Measurements from ENCODE around the gene QSOX2. TPM values are rescaled to one million over a fixed set of nuclear protein-coding genes. Genes with fewer than 3 reads are reported as not detected.

Gene QSOX2
- total RNA-seq, 8 experiments from 2014 or later, result 10.3 to 17.8 (median 15.1) TPM

DNA sequence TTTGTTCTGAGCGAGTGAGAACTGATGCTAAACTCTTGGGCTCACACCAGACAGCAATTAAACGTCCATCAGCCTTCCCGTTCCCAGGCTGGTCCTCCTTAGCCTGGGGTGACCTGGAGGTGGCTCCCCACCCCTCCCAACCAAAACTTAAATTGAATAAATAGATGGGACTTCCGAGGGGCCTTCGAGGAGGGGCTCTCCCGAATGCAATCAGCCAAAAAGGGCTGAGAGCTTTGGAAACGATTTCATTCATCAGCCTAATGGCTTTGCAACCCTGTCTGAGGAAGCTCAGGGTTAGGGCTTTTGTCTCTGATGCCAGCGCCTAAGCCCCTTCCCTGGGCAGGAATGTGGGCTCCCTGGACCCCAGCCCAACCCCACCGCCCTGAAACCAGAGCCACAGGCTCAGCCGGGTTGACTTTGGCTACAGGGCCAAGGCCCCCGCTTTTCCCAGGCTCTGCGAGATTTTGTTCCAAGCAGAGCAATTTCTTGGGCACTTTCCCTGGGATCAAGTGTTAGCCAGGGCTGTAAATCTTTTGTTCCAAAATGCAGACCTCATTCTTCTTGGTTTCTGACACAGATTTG, 69.9 kb downstream of the QSOX2 start:
- peak in 5 of 8 experiments; percentile 4 to 30 (median 16) for ATAC-seq (replicated peaks in 6 of 8)
- Histone ChIP-seq H3K4me1 (replicated peaks in 1 of 2) (peaks cover 49 to 56% of the 10 kb centered on the region in 2 donors), H3K4me3 (no peak overlapping the region), H3K27ac (no peak overlapping the region)
- in situ Hi-C loops (cut with MboI; ENCODE audit: low pct_unique_long_range_greater_than_20kb in 2 of 9, low sequenced_read_pairs in 9 of 9, unreplicated experiment in 9 of 9), result no loop called here
- 12 to 67% (median 28%) methylated on average over 1 to 7 of the region's 12 CpGs; no CpG with 5 or more reads in 3 of the 10 experiments for WGBS, 10 experiments

DNA sequence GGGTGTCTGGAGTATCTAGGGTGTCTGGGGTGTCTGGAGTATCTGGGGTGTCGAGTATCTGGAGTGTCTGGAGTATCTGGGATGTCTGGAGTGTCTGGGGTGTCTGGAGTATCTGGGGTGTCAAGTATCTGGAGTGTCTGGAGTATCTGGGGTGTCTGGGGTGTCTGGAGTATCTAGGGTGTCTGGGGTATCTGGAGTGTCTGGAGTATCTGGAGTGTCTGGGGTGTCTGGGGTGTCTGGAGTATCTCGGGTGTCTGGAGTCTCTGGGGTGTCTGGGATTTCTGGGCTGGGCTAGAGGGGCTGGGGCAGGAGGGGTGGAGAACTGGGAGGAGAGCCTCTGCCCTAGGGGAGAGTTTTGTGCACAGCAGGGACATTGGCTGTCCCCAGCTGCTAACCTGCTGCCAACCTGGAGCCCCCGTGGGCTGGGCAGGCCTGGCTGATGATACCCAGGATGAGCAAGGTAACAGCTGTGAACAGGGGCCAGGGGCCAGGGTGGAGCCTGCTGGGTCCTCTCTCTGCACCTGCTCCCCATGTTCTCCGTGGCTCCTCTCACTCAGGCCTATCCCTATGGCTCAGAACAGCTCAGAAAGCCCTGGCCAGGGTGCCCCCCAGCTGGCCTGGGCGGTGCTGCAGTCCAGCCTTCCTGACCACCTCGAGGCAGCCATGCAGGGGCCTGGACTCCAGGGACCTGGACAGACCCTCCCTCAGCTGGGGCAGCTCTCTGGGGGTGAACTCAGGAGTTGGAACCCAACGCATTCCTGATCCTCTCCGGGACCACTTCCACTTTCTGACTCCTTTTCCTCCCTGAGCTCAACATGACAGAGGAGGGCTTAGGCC, 70.6 kb downstream of the QSOX2 start:
- WGBS, 10 experiments, result 34 to 70% (median 40%) methylated on average over 1 to 3 of the region's 8 CpGs; no CpG with 5 or more reads in 7 of the 10 experiments

DNA sequence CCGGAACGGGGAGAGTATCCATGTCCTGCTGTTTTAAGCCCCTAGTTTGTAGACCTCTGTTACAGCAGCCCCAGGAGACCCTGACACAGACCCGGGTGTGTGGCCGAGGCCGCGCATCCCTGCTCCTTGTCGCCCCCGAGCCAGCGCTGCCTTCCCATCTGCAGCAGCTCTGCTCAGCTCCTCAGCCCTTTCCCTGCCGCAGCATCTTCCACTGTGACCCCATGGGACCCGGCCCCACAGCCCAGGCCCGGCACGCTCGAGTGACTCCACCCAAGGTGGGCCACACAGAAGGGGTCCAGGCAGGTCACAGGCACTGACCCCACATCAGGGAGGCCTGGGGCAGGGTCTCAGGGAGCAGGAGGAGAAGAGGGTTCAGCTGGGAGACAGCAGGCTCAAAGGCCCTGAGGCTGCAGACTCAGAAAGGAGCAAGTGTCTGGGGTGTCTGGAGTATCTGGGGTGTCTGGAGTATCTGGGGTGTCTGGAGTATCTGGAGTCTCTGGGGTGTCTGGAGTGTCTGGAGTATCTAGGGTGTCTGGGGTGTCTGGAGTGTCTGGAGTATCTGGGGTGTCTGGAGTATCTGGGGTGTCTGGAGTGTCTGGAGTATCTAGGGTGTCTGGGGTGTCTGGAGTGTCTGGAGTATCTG, 71.8 kb downstream of the QSOX2 start:
- no peak for ATAC-seq (replicated peaks in 6 of 8)
- Histone ChIP-seq H3K4me1 (replicated peaks in 1 of 2) (peaks cover 50 to 54% of the 10 kb centered on the region in 2 donors), H3K4me3 (no peak overlapping the region), H3K27ac (no peak overlapping the region)
- in situ Hi-C loops (cut with MboI; ENCODE audit: low pct_unique_long_range_greater_than_20kb in 2 of 9, low sequenced_read_pairs in 9 of 9, unreplicated experiment in 9 of 9), result loop anchor here in 3 of 9 experiments (25.0 kb wide), 1 partner anchor 89 kb away; no protein-coding TSS in a partner anchor
- 60 to 100% (median 75%) methylated on average over 1 to 5 of the region's 14 CpGs; no CpG with 5 or more reads in 6 of the 10 experiments for WGBS, 10 experiments

More for the DNA sequence above, 70.6 kb downstream of the QSOX2 start:
- in situ Hi-C loops (cut with MboI; ENCODE audit: low pct_unique_long_range_greater_than_20kb in 2 of 9, low sequenced_read_pairs in 9 of 9, unreplicated experiment in 9 of 9), result loop anchor here in 3 of 9 experiments (25.0 kb wide), 1 partner anchor 87 kb away; no protein-coding TSS in a partner anchor
- Histone ChIP-seq H3K4me3 (no peak overlapping the region), H3K27ac (no peak overlapping the region), H3K4me1 (replicated peaks in 1 of 2) (peaks cover 51 to 54% of the 10 kb centered on the region in 2 donors)
- peak in 5 of 8 experiments; percentile 40 to 71 (median 61) for ATAC-seq (replicated peaks in 6 of 8)

DNA sequence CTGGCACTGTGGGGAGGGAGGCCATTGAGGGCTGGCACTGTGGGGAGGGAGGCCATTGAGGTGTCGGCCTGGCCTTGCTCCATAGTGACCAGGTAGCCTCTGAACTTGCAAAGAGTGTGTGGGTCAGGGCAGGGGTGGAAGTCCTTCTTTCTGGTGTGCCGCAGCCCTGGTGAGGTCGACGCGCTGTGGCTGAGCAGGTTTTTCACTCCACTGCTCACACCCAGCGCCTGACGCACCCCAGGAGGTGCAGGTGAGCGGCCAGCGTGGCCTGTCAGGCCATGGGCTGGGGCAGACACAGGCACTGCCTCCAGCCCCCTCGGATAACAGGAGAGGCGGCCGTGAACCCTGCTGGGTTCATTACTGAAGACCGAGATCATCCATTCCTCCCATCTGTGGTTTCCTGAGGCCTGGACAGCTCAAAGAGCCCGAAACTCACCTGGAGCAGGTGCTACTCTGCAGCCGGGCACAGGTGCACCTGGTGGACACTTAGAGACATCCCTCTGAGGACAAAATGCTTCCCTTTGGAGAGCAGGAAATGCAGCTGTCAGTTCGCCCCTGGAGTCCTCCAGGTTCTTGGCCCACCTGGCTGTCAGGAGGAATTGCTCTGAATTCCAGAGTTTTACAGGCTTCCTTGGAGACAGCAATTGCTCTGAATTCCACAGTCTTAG, 73.1 kb downstream of the QSOX2 start:
- Histone ChIP-seq H3K4me3 (no peak overlapping the region), H3K27ac (no peak overlapping the region), H3K4me1 (replicated peaks in 1 of 2) (peaks cover 44 to 51% of the 10 kb centered on the region in 2 donors)
- in situ Hi-C loops (cut with MboI; ENCODE audit: low pct_unique_long_range_greater_than_20kb in 2 of 9, low sequenced_read_pairs in 9 of 9, unreplicated experiment in 9 of 9), result loop anchor here in 3 of 9 experiments (25.0 kb wide), 1 partner anchor 90 kb away; no protein-coding TSS in a partner anchor
- ATAC-seq (replicated peaks in 6 of 8), result no peak
- 90 to 100% methylated on average over 2 of the region's 16 CpGs; no CpG with 5 or more reads in 8 of the 10 experiments for WGBS, 10 experiments

DNA sequence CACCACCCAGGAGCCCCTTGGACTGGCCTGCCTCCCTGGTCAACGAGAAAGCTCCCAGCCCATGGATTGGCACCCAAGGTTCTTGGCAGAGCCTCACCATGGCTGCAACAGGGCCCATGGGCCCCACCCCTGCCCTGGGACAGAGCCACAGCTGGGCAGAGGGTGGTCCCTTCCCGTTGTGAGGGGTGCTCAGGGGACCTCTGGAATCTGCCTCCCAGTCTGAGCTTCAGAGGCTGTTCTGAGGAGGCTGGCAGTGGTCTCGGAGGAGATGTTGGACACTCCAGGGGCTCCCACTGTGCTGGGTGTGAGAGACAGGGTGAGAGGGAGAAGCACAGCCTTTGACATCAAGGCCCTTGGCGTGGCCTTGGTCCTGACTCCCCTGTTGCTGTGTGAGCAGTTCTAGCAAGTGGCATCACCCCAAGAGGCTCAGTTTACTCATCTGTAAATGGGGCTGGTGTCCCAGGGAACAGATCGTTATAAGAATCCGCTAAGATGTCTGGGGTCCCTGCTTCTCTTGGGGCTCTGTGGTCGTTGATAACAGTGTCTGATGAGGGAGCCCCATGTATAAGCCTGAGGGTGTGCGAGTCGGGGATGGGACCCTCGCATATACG, 73.7 kb downstream of the QSOX2 start:
- in situ Hi-C loops (cut with MboI; ENCODE audit: low pct_unique_long_range_greater_than_20kb in 2 of 9, low sequenced_read_pairs in 9 of 9, unreplicated experiment in 9 of 9), result loop anchor here in 3 of 9 experiments (25.0 kb wide), 1 partner anchor 90 kb away; no protein-coding TSS in a partner anchor
- no peak overlapping the region for H3K4me3 ChIP-seq
- H3K27ac ChIP-seq, result no peak overlapping the region
- peak in 2 of 8 experiments; percentile 12 to 44 for ATAC-seq (replicated peaks in 6 of 8)
- WGBS, 10 experiments, result 0 to 100% (median 60%) methylated on average over 1 to 3 of the region's 11 CpGs; no CpG with 5 or more reads in 3 of the 10 experiments
- peaks cover 38 to 45% of the 10 kb centered on the region in 2 donors for H3K4me1 ChIP-seq (replicated peaks in 1 of 2)

DNA sequence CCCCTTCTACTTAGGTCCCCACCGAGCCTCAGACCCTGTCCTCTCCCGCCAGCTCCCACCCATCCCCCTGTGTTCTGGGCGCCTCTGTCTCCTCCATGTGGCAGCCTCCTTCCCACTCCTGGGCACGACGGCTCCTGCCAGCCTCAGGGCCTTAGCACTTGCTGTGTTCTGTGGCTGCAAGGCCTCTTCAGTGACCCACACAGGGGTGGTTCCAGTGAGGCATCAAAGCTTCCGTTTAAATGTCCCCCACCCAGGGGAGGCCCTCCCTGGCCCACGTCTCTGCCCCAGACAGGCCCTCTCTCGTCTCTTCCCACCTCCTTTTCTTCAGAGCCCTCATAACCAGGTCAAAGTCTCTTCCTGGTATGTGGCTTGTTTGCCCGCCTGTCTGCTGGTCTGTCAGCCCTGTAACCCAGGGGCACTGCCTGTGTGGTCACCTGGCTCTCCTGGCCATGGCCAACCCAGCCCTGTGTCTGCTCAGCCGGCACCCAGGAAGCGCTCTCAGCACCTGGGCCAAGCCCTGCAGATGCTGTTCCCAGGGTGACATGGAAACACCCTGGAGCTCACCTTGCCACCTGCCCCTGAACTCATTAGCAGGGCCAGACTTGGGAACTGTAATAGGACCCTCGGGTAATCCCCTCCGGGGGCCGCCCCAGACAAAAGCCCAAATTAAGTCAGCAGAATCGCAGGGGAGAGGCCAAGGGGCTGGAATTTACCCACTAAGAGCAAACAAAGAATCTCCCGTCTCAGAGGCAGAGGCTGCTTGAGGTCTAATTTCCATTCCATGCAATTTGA, 74.4 kb downstream of the QSOX2 start:
- H3K4me1 ChIP-seq (replicated peaks in 1 of 2), result peaks cover 37 to 43% of the 10 kb centered on the region in 2 donors
- 9 to 83% (median 20%) methylated on average over 2 to 5 of the region's 16 CpGs; no CpG with 5 or more reads in 5 of the 10 experiments for WGBS, 10 experiments
- in situ Hi-C loops (cut with MboI; ENCODE audit: low pct_unique_long_range_greater_than_20kb in 2 of 9, low sequenced_read_pairs in 9 of 9, unreplicated experiment in 9 of 9), result loop anchor here in 3 of 9 experiments (25.0 kb wide), 1 partner anchor 91 kb away; no protein-coding TSS in a partner anchor
- no peak overlapping the region for H3K27ac ChIP-seq
- no peak overlapping the region for H3K4me3 ChIP-seq
- peak in 3 of 8 experiments; percentile 34 to 82 (median 64) for ATAC-seq (replicated peaks in 6 of 8)

DNA sequence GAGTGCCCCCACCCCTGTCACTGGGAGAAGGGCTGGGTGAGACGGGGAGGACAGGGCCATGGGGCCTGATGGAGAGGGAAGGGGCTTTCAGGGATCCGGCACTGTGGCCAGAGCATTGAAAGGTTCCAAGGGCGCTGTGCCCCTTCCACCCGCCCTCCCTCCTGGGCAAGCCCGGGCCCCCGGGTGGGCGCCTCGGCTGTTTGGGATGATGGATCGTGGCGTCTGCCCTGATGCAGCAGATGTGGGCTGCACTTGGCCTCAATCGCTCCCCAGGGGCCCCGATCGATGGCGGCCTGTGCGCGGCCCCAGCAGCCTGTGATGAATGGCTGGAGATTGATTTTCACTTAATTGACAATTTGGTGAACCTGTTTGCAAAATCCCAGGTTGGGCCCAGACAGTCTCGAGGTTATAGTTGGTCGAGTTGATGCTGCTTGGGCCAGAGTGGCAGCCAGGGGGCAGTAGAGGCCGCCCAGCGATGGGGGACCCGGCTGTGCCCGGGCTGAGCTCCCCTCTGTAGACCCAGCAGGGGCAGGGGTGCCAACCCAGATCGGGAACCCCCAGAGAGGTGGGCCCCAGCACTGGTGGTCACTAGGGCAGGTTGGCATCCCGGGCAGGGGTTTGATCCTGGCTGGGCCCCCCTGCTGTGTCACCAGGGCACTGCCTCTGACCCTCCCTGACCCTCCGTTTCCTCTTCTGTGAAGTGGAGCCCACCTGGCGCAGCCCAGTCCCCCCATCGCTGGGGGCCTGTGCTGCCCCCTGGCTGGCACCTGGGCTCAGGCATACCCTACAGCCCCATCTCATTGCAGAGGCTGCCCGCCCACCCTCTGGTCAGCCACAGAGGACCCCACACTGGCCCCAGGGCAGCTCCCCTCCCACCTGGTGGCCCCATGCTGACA, 75.4 kb downstream of the QSOX2 start:
- peak; percentile 71 to 88 (median 76) for ATAC-seq (replicated peaks in 6 of 8)
- in situ Hi-C loops (cut with MboI; ENCODE audit: low pct_unique_long_range_greater_than_20kb in 2 of 9, low sequenced_read_pairs in 9 of 9, unreplicated experiment in 9 of 9), result loop anchor here in 3 of 9 experiments (25.0 kb wide), 1 partner anchor 92 kb away; no protein-coding TSS in a partner anchor

DNA sequence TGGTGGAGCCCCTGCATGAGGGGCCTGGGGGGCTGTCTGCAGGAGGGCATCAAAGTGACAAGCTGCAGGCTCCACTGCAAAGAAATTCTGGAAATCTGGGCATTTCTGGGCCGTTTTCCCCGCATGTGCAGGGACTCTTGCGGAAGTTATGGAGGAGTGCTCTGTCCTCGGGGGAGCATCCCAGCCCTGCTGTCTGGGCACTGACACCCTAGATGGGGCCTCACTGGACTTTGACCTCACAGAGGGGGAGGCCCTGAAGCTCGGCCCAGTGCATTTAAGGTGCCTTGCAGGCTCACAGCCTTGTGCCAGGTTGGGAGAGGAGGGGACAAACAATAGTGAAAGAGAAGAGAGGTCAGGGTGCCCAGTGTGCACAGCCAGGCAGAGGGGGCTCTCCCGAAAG, 76.1 kb downstream of the QSOX2 start:
- in situ Hi-C loops (cut with MboI; ENCODE audit: low pct_unique_long_range_greater_than_20kb in 2 of 9, low sequenced_read_pairs in 9 of 9, unreplicated experiment in 9 of 9), result loop anchor here in 3 of 9 experiments (25.0 kb wide), 1 partner anchor 93 kb away; no protein-coding TSS in a partner anchor

More for the DNA sequence above, 75.4 kb downstream of the QSOX2 start:
- H3K4me3 ChIP-seq, result no peak overlapping the region
- no peak overlapping the region for H3K27ac ChIP-seq
- 0 to 65% (median 24%) methylated on average over 1 to 8 of the region's 28 CpGs; no CpG with 5 or more reads in 6 of the 10 experiments for WGBS, 10 experiments
- peaks cover 30 to 34% of the 10 kb centered on the region in 2 donors for H3K4me1 ChIP-seq (replicated peaks in 1 of 2)

DNA sequence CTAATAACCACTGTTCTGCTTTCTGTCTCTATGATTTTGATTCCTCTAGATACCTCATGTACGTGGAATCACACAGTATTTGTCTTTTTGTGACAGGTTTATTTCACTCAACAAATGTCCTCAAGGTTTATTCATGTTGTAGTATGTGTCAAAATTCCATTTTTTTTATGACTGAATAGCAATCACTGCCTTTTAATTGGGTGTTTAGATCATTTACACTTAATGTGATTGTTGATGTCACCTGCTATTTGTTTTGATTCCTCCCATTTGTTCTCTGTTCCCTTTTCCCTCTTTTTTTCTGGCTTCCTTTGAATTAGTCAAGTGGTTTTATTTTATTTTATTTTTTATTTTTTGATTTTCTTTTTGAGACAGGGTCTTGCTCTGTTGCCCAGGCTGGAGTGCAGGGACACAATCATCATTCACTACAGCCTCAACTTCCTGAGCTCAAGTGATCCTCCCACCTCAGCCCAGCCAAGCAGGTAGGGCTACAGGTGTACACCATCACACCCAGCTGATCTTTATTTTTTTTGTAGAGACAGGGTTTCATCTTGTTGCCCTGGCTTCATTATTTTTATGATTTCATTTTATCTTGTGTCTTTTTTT, 82.3 kb downstream of the QSOX2 start:
- no peak overlapping the region for H3K27ac ChIP-seq
- in situ Hi-C loops (cut with MboI; ENCODE audit: low pct_unique_long_range_greater_than_20kb in 2 of 9, low sequenced_read_pairs in 9 of 9, unreplicated experiment in 9 of 9), result loop anchor here in 3 of 9 experiments (25.0 kb wide), 1 partner anchor 99 kb away; no protein-coding TSS in a partner anchor
- peaks cover 33% of the 10 kb centered on the region in 2 donors for H3K4me1 ChIP-seq (replicated peaks in 1 of 2)
- no peak overlapping the region for H3K4me3 ChIP-seq
- WGBS, 10 experiments, result 0 to 92% (median 43%) methylated on average over 1 of the region's 1 CpG; no CpG with 5 or more reads in 2 of the 10 experiments
- no peak for ATAC-seq (replicated peaks in 6 of 8)

More for the DNA sequence above, 76.1 kb downstream of the QSOX2 start:
- WGBS, 10 experiments, result no CpG with 5 or more reads among the region's 6 CpGs
- Histone ChIP-seq H3K4me1 (replicated peaks in 1 of 2) (peaks cover 25 to 31% of the 10 kb centered on the region in 2 donors), H3K4me3 (no peak overlapping the region), H3K27ac (no peak overlapping the region)
- peak in 1 of 8 experiments; percentile 1 for ATAC-seq (replicated peaks in 6 of 8)

DNA sequence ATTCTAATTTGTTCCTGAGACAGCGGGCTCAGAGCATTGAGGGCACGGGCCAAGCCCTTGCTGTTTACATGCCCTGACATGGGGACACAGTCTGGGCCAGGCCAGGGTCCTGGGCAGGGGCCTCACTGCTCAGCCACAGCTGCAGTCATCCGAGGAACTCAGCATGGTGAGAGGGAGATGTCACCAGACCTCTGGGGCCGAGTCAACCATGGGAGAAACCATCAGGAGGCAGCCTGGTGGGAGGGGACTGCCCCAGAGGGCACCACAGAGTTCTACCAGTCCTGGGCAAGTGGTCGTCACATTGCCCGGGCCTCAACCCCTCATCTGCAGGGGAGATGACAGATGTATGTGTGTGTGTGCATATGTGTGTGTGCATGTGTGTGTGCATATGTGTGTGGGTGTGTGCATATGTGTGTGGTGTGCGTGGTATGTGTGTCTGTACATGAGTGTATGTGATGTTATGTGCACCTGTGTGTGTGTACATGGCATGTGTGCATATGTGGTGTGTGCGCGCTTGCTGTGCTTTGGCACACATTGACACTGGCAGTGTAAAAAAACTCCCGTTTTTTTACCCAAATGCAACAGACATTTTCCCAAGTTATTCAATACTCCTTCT, 84.5 kb downstream of the QSOX2 start:
- peaks cover 56% of the 10 kb centered on the region in 2 donors for H3K4me1 ChIP-seq (replicated peaks in 1 of 2)
- peak overlapping the region; percentile 56 to 65 for H3K27ac ChIP-seq
- in situ Hi-C loops (cut with MboI; ENCODE audit: low pct_unique_long_range_greater_than_20kb in 2 of 9, low sequenced_read_pairs in 9 of 9, unreplicated experiment in 9 of 9), result loop anchor here in 3 of 9 experiments (25.0 kb wide), 1 partner anchor 101 kb away; no protein-coding TSS in a partner anchor
- WGBS, 10 experiments, result 0 to 88% (median 58%) methylated on average over 1 to 5 of the region's 10 CpGs; no CpG with 5 or more reads in 4 of the 10 experiments
- no peak overlapping the region for H3K4me3 ChIP-seq
- peak in 5 of 8 experiments; percentile 57 to 63 (median 61) for ATAC-seq (replicated peaks in 6 of 8)
